ENCODE results near the gene RAB22A.

DNA sequence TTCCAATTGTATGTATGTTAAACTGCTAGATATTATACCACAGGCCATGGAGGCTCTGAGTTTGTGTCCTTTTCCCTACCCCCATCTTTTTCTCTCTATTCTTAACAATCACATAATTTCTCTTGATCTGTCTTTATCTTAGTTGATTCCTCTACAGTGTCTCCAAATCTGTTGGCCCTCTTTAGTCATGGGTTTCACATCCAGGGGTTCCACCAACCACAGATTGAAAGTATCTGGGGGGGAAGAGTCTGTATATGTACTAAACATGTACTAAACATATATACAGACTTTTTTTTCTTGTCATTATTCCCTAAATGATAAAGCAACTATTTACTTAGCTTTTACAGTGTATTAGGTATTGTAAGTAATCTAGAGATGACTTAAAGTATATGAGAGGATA is 20.2 kb downstream of the RAB22A start:
- TF ChIP-seq, protein P1, sequence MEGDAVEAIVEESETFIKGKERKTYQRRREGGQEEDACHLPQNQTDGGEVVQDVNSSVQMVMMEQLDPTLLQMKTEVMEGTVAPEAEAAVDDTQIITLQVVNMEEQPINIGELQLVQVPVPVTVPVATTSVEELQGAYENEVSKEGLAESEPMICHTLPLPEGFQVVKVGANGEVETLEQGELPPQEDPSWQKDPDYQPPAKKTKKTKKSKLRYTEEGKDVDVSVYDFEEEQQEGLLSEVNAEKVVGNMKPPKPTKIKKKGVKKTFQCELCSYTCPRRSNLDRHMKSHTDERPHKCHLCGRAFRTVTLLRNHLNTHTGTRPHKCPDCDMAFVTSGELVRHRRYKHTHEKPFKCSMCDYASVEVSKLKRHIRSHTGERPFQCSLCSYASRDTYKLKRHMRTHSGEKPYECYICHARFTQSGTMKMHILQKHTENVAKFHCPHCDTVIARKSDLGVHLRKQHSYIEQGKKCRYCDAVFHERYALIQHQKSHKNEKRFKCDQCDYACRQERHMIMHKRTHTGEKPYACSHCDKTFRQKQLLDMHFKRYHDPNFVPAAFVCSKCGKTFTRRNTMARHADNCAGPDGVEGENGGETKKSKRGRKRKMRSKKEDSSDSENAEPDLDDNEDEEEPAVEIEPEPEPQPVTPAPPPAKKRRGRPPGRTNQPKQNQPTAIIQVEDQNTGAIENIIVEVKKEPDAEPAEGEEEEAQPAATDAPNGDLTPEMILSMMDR (IDR thresholded peaks at IDR 0.05), result no peak
- TF ChIP-seq EP300 (IDR thresholded peaks at IDR 0.05), result no peak

Data from tibial nerve (tissue), 4 donors.